GM12878 (cell line): ENCODE measurements around the gene PNPLA5. TPM values are rescaled to one million over a fixed set of nuclear protein-coding genes. Genes with fewer than 3 reads are reported as not detected.

Experiments used
- ATAC-seq: fragments of 200-7000 bp; cut with Tn5 transposase; 3 replicates; pipeline ENCODE4 v1.9.1; 2020; ENCODE audit warnings: mild to moderate bottlenecking, moderate library complexity
- BruUV-seq: library from RNA; stranded (reverse); fragments of 400-500 nt; replicated peaks from 2 replicates; lab custom pipeline; 2021; lab: Mats Ljungman, UMichigan
- CTCF ChIA-PET: fragments of 300-600 bp; sonication (Branson Sonifier 250); formaldehyde crosslinking; extraction: SDS; loops from one replicate; lab custom pipeline; 2021; ENCODE audit warnings: inconsistent platforms; lab: Yijun Ruan, JAX
- POLR2A ChIA-PET: fragments of 350-600 bp; formaldehyde crosslinking; extraction: SDS; loops from one replicate; lab custom pipeline; 2021; ENCODE audit warnings: inconsistent platforms; lab: Charles Lee
- RAD21 ChIA-PET: fragments of 300-600 bp; sonication (Branson Sonifier 250); formaldehyde crosslinking; loops from one replicate; lab custom pipeline; 2023; ENCODE audit warnings: antibody characterized with exemption; ENCODE audit not compliant: unreplicated experiment; lab: Charles Lee
- SMC1A ChIA-PET: fragments of 300-600 bp; sonication (Branson Sonifier 250); formaldehyde crosslinking; loops from one replicate; lab custom pipeline; 2023; ENCODE audit not compliant: unreplicated experiment, uncharacterized antibody; lab: Charles Lee
- DNase-seq: peaks from one replicate; pipeline ENCODE4 v3.0.0-alpha.2; 2011; ENCODE audit warnings: low read depth, low spot score
- FAIRE-seq: peaks from 3 replicates; lab custom pipeline; 2011; peaks lifted over from hg19 to GRCh38; lab: Jason Lieb, UNC
- H2AFZ ChIP-seq: 2 replicates; pipeline ENCODE4 v1.6.0; 2011; ENCODE audit warnings: low read depth, low read length, control low read depth; ENCODE audit not compliant: control insufficient read depth
- H3K27ac ChIP-seq: 2 replicates; pipeline ENCODE4 v1.5.1; 2011; ENCODE audit warnings: control low read depth; ENCODE audit not compliant: control insufficient read depth, insufficient read depth
- H3K27me3 ChIP-seq, 2 experiments: replicated peaks in 1 of 2; 2 replicates each; pipeline versions ENCODE4 v1.6.0 to v1.6.1; 2011; ENCODE audit warnings: low read length in 1 of 2; ENCODE audit not compliant: control insufficient read depth in 2 of 2, insufficient read depth in 2 of 2
- H3K36me3 ChIP-seq, 2 experiments: 2 replicates each; pipeline ENCODE4 v1.5.1; 2011; ENCODE audit warnings: low read length in 1 of 2; ENCODE audit not compliant: control insufficient read depth in 2 of 2, insufficient read depth in 2 of 2
- H3K4me1 ChIP-seq: 2 replicates; pipeline ENCODE4 v1.6.1; 2011; ENCODE audit warnings: mild to moderate bottlenecking, low read length, moderate library complexity, mixed read lengths; ENCODE audit not compliant: control insufficient read depth, insufficient read depth
- H3K4me2 ChIP-seq: 2 replicates; pipeline ENCODE4 v1.6.0; 2011; ENCODE audit warnings: control low read depth; ENCODE audit not compliant: control insufficient read depth, insufficient read depth
- H3K4me3 ChIP-seq: fragments of 200-600 bp; sonication (generic); 2 replicates; pipeline ENCODE4 v1.5.1; 2016
- H3K79me2 ChIP-seq: 2 replicates; pipeline ENCODE4 v1.6.0; 2011; ENCODE audit warnings: low read length; ENCODE audit not compliant: control insufficient read depth, insufficient read depth
- H3K9ac ChIP-seq: 2 replicates; pipeline ENCODE4 v1.8.0; 2011; ENCODE audit warnings: low read length, control low read depth, mixed read lengths; ENCODE audit not compliant: control insufficient read depth, insufficient read depth
- H3K9me3 ChIP-seq: replicated peaks from 3 replicates; pipeline ENCODE4 v1.5.1; 2011; ENCODE audit warnings: mild to moderate bottlenecking, low read length; ENCODE audit not compliant: control insufficient read depth, insufficient read depth
- H4K20me1 ChIP-seq: 2 replicates; pipeline ENCODE4 v1.6.0; 2011; ENCODE audit not compliant: control insufficient read depth, insufficient read depth
- BHLHE40 ChIP-seq, 2 experiments: fragments of 450-650 bp in 1 of 2; IDR thresholded peaks; 2 replicates each; pipeline ENCODE4 v1.6.1; 2011 to 2017; ENCODE audit warnings: low read depth in 2 of 2, borderline replicate concordance in 1 of 2, improper control_type of control experiment in 1 of 2, low read length in 1 of 2, mild to moderate bottlenecking in 1 of 2
- CEBPZ ChIP-seq: fragments of 150-350 bp; IDR thresholded peaks from 2 replicates; pipeline ENCODE4 v1.6.1; 2016; ENCODE audit warnings: low read depth, low read length
- GABPA ChIP-seq: IDR thresholded peaks from 2 replicates; pipeline ENCODE4 v1.6.1; 2014; ENCODE audit warnings: antibody characterized with exemption, low read depth, mild to moderate bottlenecking, inconsistent platforms
- GATAD2B ChIP-seq: fragments of 450-650 bp; conservative IDR thresholded peaks from 2 replicates; pipeline ENCODE4 v1.6.1; 2017; ENCODE audit warnings: low read depth, mild to moderate bottlenecking, moderate library complexity
- IRF5 ChIP-seq: fragments of 450-650 bp; IDR thresholded peaks from 2 replicates; pipeline ENCODE4 v1.6.1; 2017; ENCODE audit warnings: borderline replicate concordance
- NR2F1 ChIP-seq: fragments of 450-650 bp; conservative IDR thresholded peaks from 2 replicates; pipeline ENCODE4 v1.6.1; 2017; ENCODE audit warnings: mild to moderate bottlenecking
- POLR2AphosphoS5 ChIP-seq: IDR thresholded peaks from 2 replicates; pipeline ENCODE4 v1.6.1; 2011; ENCODE audit warnings: mild to moderate bottlenecking, low read length, inconsistent platforms
- SKIL ChIP-seq: fragments of 450-650 bp; IDR thresholded peaks from 2 replicates; pipeline ENCODE4 v1.6.1; 2017; ENCODE audit warnings: mild to moderate bottlenecking, low read depth, inconsistent platforms; ENCODE audit not compliant: poor library complexity, severe bottlenecking
- SPI1 ChIP-seq: IDR thresholded peaks from 2 replicates; pipeline ENCODE4 v1.6.1; 2011; ENCODE audit warnings: low read depth, mild to moderate bottlenecking, low read length, moderate library complexity, borderline replicate concordance; ENCODE audit not compliant: insufficient read depth
- USF1 ChIP-seq: IDR thresholded peaks from 2 replicates; pipeline ENCODE4 v1.6.1; 2011; ENCODE audit warnings: borderline replicate concordance, low read depth, mild to moderate bottlenecking, moderate library complexity, mixed read lengths, low read length; ENCODE audit not compliant: insufficient read depth; ENCODE audit errors: extremely low read length
- ZNF24 ChIP-seq: fragments of 450-650 bp; IDR thresholded peaks from 2 replicates; pipeline ENCODE4 v1.6.1; 2017; ENCODE audit warnings: antibody characterized with exemption, mild to moderate bottlenecking
- WGBS: methylation state at CpG from one replicate; pipeline ENCODE4 v1.1.6; 2016; ENCODE audit warnings: low lambda C conversion rate; ENCODE audit not compliant: insufficient replicate concordance, insufficient coverage; ENCODE audit errors: missing lambda C conversion rate; 5-methylcytosine and 5-hydroxymethylcytosine counted together
- in situ Hi-C: fragments of 300-500 bp; cut with MboI; formaldehyde crosslinking; loops from 9 replicates; pipeline ENCODE4 v1.14.3; 2018; ENCODE audit warnings: mixed read lengths
- intact Hi-C: fragments of 100-400 bp; cut with micrococcal nuclease; formaldehyde crosslinking; loops from one replicate; pipeline ENCODE4 v1.14.2; 2022; ENCODE audit not compliant: unreplicated experiment
- polyA plus RNA-seq, 11 experiments: library from polyadenylated mRNA; depleted of rRNA in 4 of 11; unstranded in 6 of 11; stranded (reverse) in 5 of 11; fragments of >200 nt; fragmentation: Nextera tagmentation in 4 of 11; fragmentation: Illumina TruSeq in 1 of 11; extraction: Ambion mirVana in 4 of 11; extraction: Trizol in 1 of 11; gene quantifications; 1 replicate in 1 of 11; 2 replicates in 10 of 11; pipeline versions ENCODE4 v1.2.1 to v1.2.3, GENCODE V29; 2011 to 2016; ENCODE audit warnings: inconsistent platforms in 2 of 11, missing spikeins in 2 of 11, low read depth in 1 of 11
- total RNA-seq, 4 experiments: library from RNA; depleted of rRNA in 3 of 4; stranded (reverse); fragments of >200 nt in 3 of 4; fragmentation: Illumina TruSeq in 1 of 4; extraction: Trizol in 1 of 4; gene quantifications; 2 replicates each; pipeline versions ENCODE4 v1.2.1 to v1.2.3, GENCODE V29; 2013 to 2021

The PNPLA5 gene
- total and polyA plus RNA-seq, 10 of the 15 experiments (the other 5 are each of a cell fraction or from before 2014, with no cell fraction given): not detected

GRCh38 chr22:43910178-43910695, 18.4 kb upstream of the PNPLA5 start:
- in situ Hi-C loops (no loop called here), intact Hi-C loops (no loop called here)
- no peak for TF ChIP-seq SPI1
- no peak for TF ChIP-seq GABPA
- no peak for TF ChIP-seq CEBPZ
- no peak for TF ChIP-seq IRF5
- no peak for TF ChIP-seq BHLHE40 (IDR thresholded peaks at IDR 0.05; ENCODE audit: borderline replicate concordance in 1 of 2, low read depth in 2 of 2, low read length in 1 of 2)
- TF ChIP-seq SKIL: no peak
- TF ChIP-seq GATAD2B: no peak
- TF ChIP-seq POLR2AphosphoS5: no peak
- TF ChIP-seq NR2F1: no peak
- no peak for TF ChIP-seq USF1
- TF ChIP-seq ZNF24: no peak
- no TSS peak for BruUV-seq
- Histone ChIP-seq H2AFZ (no peak overlapping the region), H4K20me1 (no peaks in the 10 kb centered on the region), H3K36me3 (no peaks in the 10 kb centered on the region), H3K79me2 (no peaks in the 10 kb centered on the region), H3K4me1 (no peaks in the 10 kb centered on the region), H3K27ac (no peak overlapping the region), H3K9ac (no peak overlapping the region), H3K4me2 (no peak overlapping the region), H3K9me3 (no peaks in the 10 kb centered on the region), H3K4me3 (no peak overlapping the region), H3K27me3 (peaks cover 0 to 7% of the 10 kb centered on the region in 2 experiments; a peak in 3 of 4 replicates)
- ChIA-PET SMC1A (no interaction called here), POLR2A (no interaction called here), CTCF (no interaction called here), RAD21 (no interaction called here)
- DNase-seq (no peak), ATAC-seq (no peak), FAIRE-seq (no peak)
- WGBS: 15% methylated on average over 6 of the region's 6 CpGs
